EL (cell line): ENCODE data around the gene C10orf105.

Experiments used
- DNase-seq: peaks from one replicate; pipeline ENCODE4 v3.0.0-alpha.2; 2016

C10orf105 gene

GRCh38 chr10:71751515-71752224 is 32.1 kb upstream of the C10orf105 start:
- no peak for DNase-seq

GRCh38 chr10:71750986-71751385 is 31.4 kb upstream of the C10orf105 start:
- DNase-seq = no peak

- no peak for DNase-seq
These were observed 30.7 kb upstream of the C10orf105 start for GRCh38 chr10:71750124-71750841.

GRCh38 chr10:71749396-71749795 is 29.8 kb upstream of the C10orf105 start:
- DNase-seq = no peak

- no peak for DNase-seq
These were observed 29.2 kb upstream of the C10orf105 start for GRCh38 chr10:71748671-71749191.

- DNase-seq = no peak
These were observed 28.3 kb upstream of the C10orf105 start for GRCh38 chr10:71747551-71748523.

GRCh38 chr10:71747039-71747531 is 27.5 kb upstream of the C10orf105 start:
- no peak for DNase-seq

- DNase-seq = no peak
These were observed 26.9 kb upstream of the C10orf105 start for GRCh38 chr10:71746344-71747037.

GRCh38 chr10:71745664-71746250 is 26.2 kb upstream of the C10orf105 start:
- no peak for DNase-seq

- no peak for DNase-seq
These were observed 25.5 kb upstream of the C10orf105 start for GRCh38 chr10:71744897-71745663.

- DNase-seq = no peak
These were observed 24.3 kb upstream of the C10orf105 start for GRCh38 chr10:71743866-71744265.

GRCh38 chr10:71743089-71743838 is 23.7 kb upstream of the C10orf105 start:
- no peak for DNase-seq

- no peak for DNase-seq
These were observed 22.9 kb upstream of the C10orf105 start for GRCh38 chr10:71742301-71743088.

GRCh38 chr10:71741671-71742070 is 22.1 kb upstream of the C10orf105 start:
- no peak for DNase-seq

GRCh38 chr10:71741029-71741428 is 21.5 kb upstream of the C10orf105 start:
- DNase-seq = no peak

GRCh38 chr10:71740069-71740653 is 20.6 kb upstream of the C10orf105 start:
- peak; percentile 77 for DNase-seq

GRCh38 chr10:71739358-71739900 is 19.9 kb upstream of the C10orf105 start:
- no peak for DNase-seq

- peak; percentile 77 for DNase-seq
These were observed 18.2 kb upstream of the C10orf105 start for GRCh38 chr10:71737834-71738197.
